CD14-positive monocyte (primary cell): ENCODE data around the gene GLTP. TPM values are rescaled to one million over a fixed set of nuclear protein-coding genes. Genes with fewer than 3 reads are reported as not detected.

ENCODE experiments used
- DNase-seq, 3 donors: peaks; one replicate each; pipeline ENCODE4 v3.0.0-alpha.2; 2011 to 2022
- H2AFZ ChIP-seq: 2 replicates; pipeline ENCODE4 v1.6.0; 2012; ENCODE audit warnings: mild to moderate bottlenecking, low read depth, low read length, inconsistent platforms; ENCODE audit not compliant: insufficient read depth, poor library complexity, severe bottlenecking
- H3K27ac ChIP-seq, 2 donors: 1 replicate in 1 of 2; 2 replicates in 1 of 2; pipeline ENCODE4 v1.5.1; 2012 to 2013; ENCODE audit warnings: low read length in 2 of 2, control low read depth in 1 of 2, inconsistent platforms in 1 of 2, low read depth in 1 of 2, mild to moderate bottlenecking in 1 of 2
- H3K27me3 ChIP-seq, 2 donors: one replicate each; pipeline versions ENCODE4 v1.6.0 to v1.6.1; 2011 to 2013; ENCODE audit warnings: low read length in 2 of 2; ENCODE audit not compliant: control insufficient read depth in 2 of 2, insufficient read depth in 2 of 2
- H3K36me3 ChIP-seq, 2 donors: replicated peaks in 1 of 2; 1 replicate in 1 of 2; 2 replicates in 1 of 2; pipeline versions ENCODE4 v1.5.1 to v1.6.1; 2012 to 2013; ENCODE audit warnings: low read length in 2 of 2, control low read depth in 1 of 2, inconsistent platforms in 1 of 2, mild to moderate bottlenecking in 1 of 2; ENCODE audit not compliant: insufficient read depth in 2 of 2, control insufficient read depth in 1 of 2
- H3K4me1 ChIP-seq, 2 donors: 1 replicate in 1 of 2; 2 replicates in 1 of 2; pipeline versions ENCODE4 v1.5.1 to v1.6.1; 2012 to 2013; ENCODE audit warnings: low read length in 2 of 2, control low read depth in 1 of 2, inconsistent platforms in 1 of 2, mild to moderate bottlenecking in 1 of 2, moderate library complexity in 1 of 2; ENCODE audit not compliant: insufficient read depth in 2 of 2, control insufficient read depth in 1 of 2
- H3K4me2 ChIP-seq: replicated peaks from 2 replicates; pipeline ENCODE3; 2012; ENCODE audit warnings: low read length, moderate library complexity, mild to moderate bottlenecking; ENCODE audit not compliant: poor library complexity, severe bottlenecking; ENCODE audit errors: extremely low read depth
- H3K4me3 ChIP-seq, 3 experiments: fragments of 200-600 bp in 1 of 3; sonication (generic) in 1 of 3; replicated peaks in 1 of 3; 1 replicate in 2 of 3; 2 replicates in 1 of 3; pipeline ENCODE4 v1.5.1; 2011 to 2013; ENCODE audit warnings: low read length in 3 of 3, mild to moderate bottlenecking in 3 of 3, control low read depth in 2 of 3, low read depth in 2 of 3, inconsistent platforms in 1 of 3, moderate library complexity in 1 of 3
- H3K79me2 ChIP-seq: 2 replicates; pipeline ENCODE4 v1.6.0; 2012; ENCODE audit warnings: mild to moderate bottlenecking, control low read depth, inconsistent platforms, low read length, moderate library complexity; ENCODE audit not compliant: insufficient read depth
- H3K9ac ChIP-seq: 2 replicates; pipeline ENCODE4 v1.6.0; 2017; ENCODE audit warnings: low read length, mild to moderate bottlenecking; ENCODE audit not compliant: insufficient read depth, poor library complexity, severe bottlenecking
- H3K9me3 ChIP-seq, 2 donors: replicated peaks in 1 of 2; 1 replicate in 1 of 2; 2 replicates in 1 of 2; pipeline versions ENCODE4 v1.5.1 to v1.6.1; 2012 to 2013; ENCODE audit warnings: low read length in 2 of 2, control low read depth in 1 of 2; ENCODE audit not compliant: control insufficient read depth in 1 of 2, insufficient read depth in 1 of 2
- H4K20me1 ChIP-seq: 2 replicates; pipeline ENCODE4 v1.6.0; 2012; ENCODE audit warnings: mild to moderate bottlenecking, low read length, control low read depth, moderate library complexity; ENCODE audit not compliant: insufficient read depth
- H3K27ac Mint-ChIP-seq, 7 donors: one replicate each; pipeline ENCODE4 v1.8.0; 2020; ENCODE audit warnings: mild to moderate bottlenecking in 7 of 7, mixed read lengths in 7 of 7, moderate library complexity in 6 of 7, inconsistent platforms in 2 of 7
- H3K27me3 Mint-ChIP-seq, 3 donors: one replicate each; pipeline ENCODE4 v1.8.0; 2021 to 2022; ENCODE audit warnings: low read depth in 3 of 3, mild to moderate bottlenecking in 3 of 3, mixed read lengths in 3 of 3, moderate library complexity in 3 of 3, inconsistent platforms in 1 of 3
- H3K36me3 Mint-ChIP-seq, 2 donors: one replicate each; pipeline ENCODE4 v1.8.0; 2020; ENCODE audit warnings: mixed read lengths in 2 of 2, inconsistent platforms in 1 of 2, mild to moderate bottlenecking in 1 of 2
- H3K4me1 Mint-ChIP-seq: one replicate; pipeline ENCODE4 v1.8.0; 2020; ENCODE audit warnings: mild to moderate bottlenecking, mixed read lengths
- H3K4me3 Mint-ChIP-seq, 2 donors: one replicate each; pipeline ENCODE4 v1.8.0; 2020; ENCODE audit warnings: mild to moderate bottlenecking in 2 of 2, mixed read lengths in 2 of 2, moderate library complexity in 1 of 2
- H3K9me3 Mint-ChIP-seq, 7 donors: one replicate each; pipeline ENCODE4 v1.8.0; 2020 to 2022; ENCODE audit warnings: mixed read lengths in 7 of 7, mild to moderate bottlenecking in 6 of 7, moderate library complexity in 6 of 7, inconsistent platforms in 2 of 7
- WGBS: methylation state at CpG from one replicate; pipeline ENCODE4 v1.1.5; 2013; ENCODE audit warnings: missing lambda C conversion rate; ENCODE audit not compliant: insufficient coverage; 5-methylcytosine and 5-hydroxymethylcytosine counted together
- intact Hi-C, 2 donors: fragments of 100-400 bp; cut with micrococcal nuclease; formaldehyde crosslinking; loops; one replicate each; pipeline versions ENCODE4 v1.15.0 to v1.15.1; 2023
- polyA plus RNA-seq, 3 donors: library from polyadenylated mRNA; depleted of rRNA in 1 of 3; unstranded in 2 of 3; stranded (reverse) in 1 of 3; fragments of 300-500 nt in 2 of 3; fragments of >200 nt in 1 of 3; fragmentation: Illumina TruSeq in 2 of 3; gene quantifications; 1 replicate in 2 of 3; 2 replicates in 1 of 3; pipeline ENCODE4 v1.2.3, GENCODE V29; 2012 to 2021
- TF ChIP-seq, protein P1 (sequence below): fragments of 200-600 bp; IDR thresholded peaks from one replicate; pipeline ENCODE4 v1.8.0; 2022; ENCODE audit warnings: antibody characterized with exemption, mild to moderate bottlenecking

The GLTP gene
- polyA plus RNA-seq, 3 donors, result 46.2 to 65.9 (median 51.7) TPM

DNA sequence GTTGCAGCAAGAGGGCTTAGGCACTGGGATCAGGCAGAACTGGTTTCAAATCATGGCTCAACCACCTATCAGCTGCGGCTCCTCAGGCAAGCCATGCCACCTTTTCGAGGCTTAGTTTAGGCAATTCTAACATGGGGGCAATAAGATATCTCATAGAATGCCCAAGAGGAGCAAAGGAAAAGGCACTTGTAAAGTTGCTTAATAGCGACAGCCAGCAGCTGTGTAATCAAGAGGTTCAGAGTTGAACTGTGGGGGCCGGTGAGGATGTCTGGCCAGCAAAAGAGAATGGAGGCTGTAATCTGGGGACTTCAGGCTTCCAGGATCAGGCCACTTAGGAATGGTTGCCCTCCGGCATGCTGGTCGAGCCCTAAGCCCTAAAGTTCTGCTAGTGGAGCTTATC, 16.7 kb upstream of the GLTP start:
- WGBS, result 93% methylated on average over 6 of the region's 6 CpGs
- Histone ChIP-seq H3K9me3 (no peaks in the 10 kb centered on the region), H3K4me3 (no peak overlapping the region), H3K4me1 (peaks cover 35 to 41% of the 10 kb centered on the region in 2 donors), H3K4me2 (no peak overlapping the region), H2AFZ (no peak overlapping the region), H3K79me2 (peaks cover 21% of the 10 kb centered on the region), H4K20me1 (peaks cover 11% of the 10 kb centered on the region), H3K36me3 (no peaks in the 10 kb centered on the region), H3K27ac (no peak overlapping the region), H3K27me3 (no peaks in the 10 kb centered on the region), H3K9ac (no peak overlapping the region)
- intact Hi-C loops, result no loop called here
- DNase-seq, result no peak
- no peak overlapping the region for H3K27ac Mint-ChIP-seq
- no peak overlapping the region for H3K4me3 Mint-ChIP-seq
- H3K36me3 Mint-ChIP-seq, result peaks cover 3 to 7% of the 10 kb centered on the region in 2 donors
- TF ChIP-seq, protein P1, sequence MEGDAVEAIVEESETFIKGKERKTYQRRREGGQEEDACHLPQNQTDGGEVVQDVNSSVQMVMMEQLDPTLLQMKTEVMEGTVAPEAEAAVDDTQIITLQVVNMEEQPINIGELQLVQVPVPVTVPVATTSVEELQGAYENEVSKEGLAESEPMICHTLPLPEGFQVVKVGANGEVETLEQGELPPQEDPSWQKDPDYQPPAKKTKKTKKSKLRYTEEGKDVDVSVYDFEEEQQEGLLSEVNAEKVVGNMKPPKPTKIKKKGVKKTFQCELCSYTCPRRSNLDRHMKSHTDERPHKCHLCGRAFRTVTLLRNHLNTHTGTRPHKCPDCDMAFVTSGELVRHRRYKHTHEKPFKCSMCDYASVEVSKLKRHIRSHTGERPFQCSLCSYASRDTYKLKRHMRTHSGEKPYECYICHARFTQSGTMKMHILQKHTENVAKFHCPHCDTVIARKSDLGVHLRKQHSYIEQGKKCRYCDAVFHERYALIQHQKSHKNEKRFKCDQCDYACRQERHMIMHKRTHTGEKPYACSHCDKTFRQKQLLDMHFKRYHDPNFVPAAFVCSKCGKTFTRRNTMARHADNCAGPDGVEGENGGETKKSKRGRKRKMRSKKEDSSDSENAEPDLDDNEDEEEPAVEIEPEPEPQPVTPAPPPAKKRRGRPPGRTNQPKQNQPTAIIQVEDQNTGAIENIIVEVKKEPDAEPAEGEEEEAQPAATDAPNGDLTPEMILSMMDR, result no peak
- peaks cover 41% of the 10 kb centered on the region for H3K4me1 Mint-ChIP-seq
- peaks cover 0 to 6% (median 0%) of the 10 kb centered on the region in 7 donors for H3K9me3 Mint-ChIP-seq
- H3K27me3 Mint-ChIP-seq, result no peaks in the 10 kb centered on the region

DNA sequence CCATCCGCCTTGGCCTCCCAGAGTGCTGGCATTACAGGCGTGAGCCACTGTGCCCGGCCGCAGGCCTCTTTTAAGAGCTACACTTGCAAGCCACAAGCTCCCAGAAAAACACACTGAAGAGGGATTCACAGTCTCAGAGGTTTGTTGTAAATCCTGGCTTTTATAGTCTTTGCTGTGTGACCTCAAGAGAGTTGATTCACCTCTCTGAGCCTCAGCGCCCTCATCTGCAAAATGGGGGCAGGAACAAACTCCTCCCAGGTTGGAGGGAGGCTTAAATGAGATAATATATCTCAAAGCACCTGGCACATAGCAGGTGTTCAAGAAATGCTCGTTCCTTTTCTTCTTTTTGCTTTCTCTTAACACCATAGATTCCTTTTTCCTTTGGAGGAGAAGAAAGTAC, 15.8 kb upstream of the GLTP start:
- Histone ChIP-seq H3K27ac (no peak overlapping the region), H3K4me1 (peaks cover 29 to 33% of the 10 kb centered on the region in 2 donors), H3K79me2 (peaks cover 12% of the 10 kb centered on the region), H3K4me3 (no peak overlapping the region), H3K27me3 (no peaks in the 10 kb centered on the region), H3K36me3 (no peaks in the 10 kb centered on the region), H3K9ac (no peak overlapping the region), H2AFZ (no peak overlapping the region), H4K20me1 (peaks cover 6% of the 10 kb centered on the region), H3K4me2 (no peak overlapping the region), H3K9me3 (no peaks in the 10 kb centered on the region)
- TF ChIP-seq, protein P1, result no peak
- WGBS, result 100% methylated on average over 1 of the region's 6 CpGs
- H3K4me1 Mint-ChIP-seq, result peaks cover 33% of the 10 kb centered on the region
- H3K27me3 Mint-ChIP-seq, result no peaks in the 10 kb centered on the region
- no peak overlapping the region for H3K4me3 Mint-ChIP-seq
- H3K9me3 Mint-ChIP-seq, result peaks cover 0 to 6% (median 0%) of the 10 kb centered on the region in 7 donors
- intact Hi-C loops, result no loop called here
- peak overlapping the region in 2 of 7 donors; percentile 41 to 57 for H3K27ac Mint-ChIP-seq
- no peak for DNase-seq
- H3K36me3 Mint-ChIP-seq, result peaks cover 3 to 8% of the 10 kb centered on the region in 2 donors
